K562 (cell line): ENCODE measurements around the gene PPP1R36. TPM values are rescaled to one million over a fixed set of nuclear protein-coding genes. Genes with fewer than 3 reads are reported as not detected.

Experiments
- ATAC-seq: fragments of 200-7000 bp; cut with Tn5 transposase; 3 replicates; pipeline ENCODE4 v1.9.1; 2020; ENCODE audit warnings: moderate library complexity
- BruUV-seq: library from RNA; stranded (reverse); fragments of 400-500 nt; replicated peaks from 2 replicates; lab custom pipeline; 2021; lab: Mats Ljungman, UMichigan
- CTCF ChIA-PET: fragments of 300-600 bp; formaldehyde crosslinking; extraction: SDS; loops from one replicate; lab custom pipeline; 2021; ENCODE audit warnings: low intra/inter-chr PET ratio; lab: Yijun Ruan, JAX
- POLR2A ChIA-PET: fragments of 300-600, 350-650 bp; sonication (Branson Sonifier 250); formaldehyde crosslinking; extraction: SDS; loops from one replicate; lab custom pipeline; 2021; ENCODE audit warnings: antibody characterized with exemption, inconsistent platforms; lab: Yijun Ruan, JAX
- DNase-seq, 4 experiments: peaks; one replicate each; pipeline versions ENCODE4 v3.0.0 to v3.0.0-alpha.2; 2011 to 2018; ENCODE audit warnings: low spot score in 3 of 4, mixed read lengths in 3 of 4; ENCODE audit errors: extremely low read depth in 1 of 4
- FAIRE-seq: peaks from 2 replicates; lab custom pipeline; 2011; peaks lifted over from hg19 to GRCh38; lab: Jason Lieb, UNC
- H2AFZ ChIP-seq: 2 replicates; pipeline ENCODE4 v1.6.0; 2011; ENCODE audit warnings: low read depth, low read length, control low read depth, inconsistent platforms
- H3K27ac ChIP-seq: fragments of 200-600 bp; 3 replicates; pipeline ENCODE4 v1.8.0; 2011; ENCODE audit warnings: low read depth, mild to moderate bottlenecking, control low read depth, inconsistent platforms, low read length, moderate library complexity, mixed read lengths; ENCODE audit errors: extremely low read depth
- H3K27me3 ChIP-seq, 2 experiments: fragments of 300-600 bp in 1 of 2; 2 replicates in 1 of 2; 3 replicates in 1 of 2; pipeline versions ENCODE4 v1.6.0 to v1.8.0; 2011; ENCODE audit warnings: inconsistent platforms in 2 of 2, low read length in 2 of 2, mild to moderate bottlenecking in 1 of 2, mixed read lengths in 1 of 2, moderate library complexity in 1 of 2; ENCODE audit not compliant: control insufficient read depth in 2 of 2, insufficient read depth in 2 of 2
- H3K36me3 ChIP-seq: fragments of 300-600 bp; 3 replicates; pipeline ENCODE4 v1.8.0; 2011; ENCODE audit warnings: mild to moderate bottlenecking, low read length, inconsistent platforms; ENCODE audit not compliant: control insufficient read depth, insufficient read depth
- H3K4me1 ChIP-seq, 2 experiments: fragments of 200-600 bp in 1 of 2; replicated peaks in 1 of 2; 2 replicates in 1 of 2; 3 replicates in 1 of 2; pipeline versions ENCODE4 v1.5.1 to v1.8.0; 2011; ENCODE audit warnings: inconsistent platforms in 2 of 2, low read length in 2 of 2, mild to moderate bottlenecking in 1 of 2, mixed read lengths in 1 of 2, moderate library complexity in 1 of 2; ENCODE audit not compliant: control insufficient read depth in 2 of 2, insufficient read depth in 2 of 2
- H3K4me2 ChIP-seq: 2 replicates; pipeline ENCODE4 v1.6.1; 2011; ENCODE audit warnings: low read length, control low read depth, inconsistent platforms, mixed read lengths; ENCODE audit not compliant: insufficient read depth
- H3K4me3 ChIP-seq: fragments of 200-600 bp; sonication (generic), shearing (Covaris generic); 2 replicates; pipeline ENCODE4 v1.5.1; 2016; ENCODE audit warnings: control low read depth, inconsistent platforms
- H3K79me2 ChIP-seq: fragments of 200-600 bp; 3 replicates; pipeline ENCODE4 v1.8.0; 2011; ENCODE audit warnings: low read length, inconsistent platforms; ENCODE audit not compliant: control insufficient read depth, insufficient read depth
- H3K9ac ChIP-seq, 2 experiments: 2 replicates each; pipeline versions ENCODE4 v1.6.0 to v1.6.1; 2011; ENCODE audit warnings: low read depth in 2 of 2, low read length in 2 of 2, control low read depth in 1 of 2, inconsistent platforms in 1 of 2, mild to moderate bottlenecking in 1 of 2, mixed read lengths in 1 of 2; ENCODE audit not compliant: insufficient read depth in 1 of 2
- H3K9me1 ChIP-seq: one replicate; pipeline ENCODE4 v1.6.0; 2011; ENCODE audit warnings: inconsistent platforms, mild to moderate bottlenecking, low read length, moderate library complexity; ENCODE audit not compliant: control insufficient read depth, insufficient read depth
- H3K9me3 ChIP-seq: replicated peaks from 2 replicates; pipeline ENCODE4 v1.5.1; 2011; ENCODE audit warnings: low read depth, low read length, inconsistent platforms; ENCODE audit not compliant: control insufficient read depth, insufficient read depth
- H4K20me1 ChIP-seq: replicated peaks from 2 replicates; pipeline ENCODE4 v1.6.1; 2011; ENCODE audit warnings: low read length, inconsistent platforms, mixed read lengths; ENCODE audit not compliant: control insufficient read depth, insufficient read depth
- MAFG ChIP-seq: fragments of 450-650 bp; conservative IDR thresholded peaks from 2 replicates; pipeline ENCODE4 v1.6.1; 2016; ENCODE audit warnings: missing genetic modification characterization, missing compliant biosample characterization
- MBD1 ChIP-seq: fragments of 250-450 bp; sonication (Bioruptor Pico); IDR thresholded peaks from 2 replicates; pipeline ENCODE4 v1.8.0; 2022; ENCODE audit warnings: inconsistent platforms
- MCM2 ChIP-seq: fragments of 450-650 bp; IDR thresholded peaks from 2 replicates; pipeline ENCODE4 v1.6.1; 2017; ENCODE audit warnings: low read depth, mild to moderate bottlenecking
- POLR2G ChIP-seq: fragments of 200-400 bp; formaldehyde crosslinking; IDR thresholded peaks from 2 replicates; pipeline ENCODE4 v1.6.1; 2017; ENCODE audit warnings: low read depth, mild to moderate bottlenecking, antibody characterized with exemption, low read length, moderate library complexity
- ZNF175 ChIP-seq: fragments of 200-800 bp; sonication (Bioruptor generic); IDR thresholded peaks from 2 replicates; pipeline ENCODE4 v1.6.1; 2016; ENCODE audit warnings: low read depth, mild to moderate bottlenecking, missing genetic modification characterization, missing compliant biosample characterization
- ZNF347 ChIP-seq: fragments of 450-650 bp; formaldehyde crosslinking; IDR thresholded peaks from 2 replicates; pipeline ENCODE4 v1.4.0; 2020; ENCODE audit warnings: low read depth, mild to moderate bottlenecking, moderate library complexity
- ZNF445 ChIP-seq: fragments of 250-450 bp; sonication (Bioruptor Pico); IDR thresholded peaks from 2 replicates; pipeline ENCODE4 v1.4.0; 2020; ENCODE audit warnings: low read depth, mild to moderate bottlenecking, moderate library complexity
- WGBS: fragments of 100-300 bp; shearing (Covaris generic); methylation state at CpG from one replicate; pipeline ENCODE4 v1.1.6; 2016; ENCODE audit warnings: low coverage, mixed read lengths; ENCODE audit not compliant: insufficient coverage; ENCODE audit errors: missing lambda C conversion rate; 5-methylcytosine and 5-hydroxymethylcytosine counted together
- in situ Hi-C: fragments of 300-500 bp; cut with MboI; formaldehyde crosslinking; loops from 4 replicates; pipeline ENCODE4 v1.15.0; 2018; ENCODE audit warnings: inconsistent platforms, mixed read lengths
- intact Hi-C: fragments of 100-400 bp; cut with micrococcal nuclease; formaldehyde crosslinking; loops from 2 replicates; pipeline ENCODE4 v1.14.2; 2022
- polyA plus RNA-seq, 8 experiments: library from polyadenylated mRNA; depleted of rRNA in 4 of 8; stranded (reverse) in 5 of 8; unstranded in 3 of 8; fragments of >200 nt; fragmentation: Nextera tagmentation in 2 of 8; fragmentation: Illumina TruSeq in 1 of 8; extraction: Ambion mirVana in 2 of 8; extraction: Trizol in 1 of 8; gene quantifications; 2 replicates each; pipeline versions ENCODE4 v1.2.1 to v1.2.3, GENCODE V29; 2011 to 2014; ENCODE audit warnings: inconsistent platforms in 1 of 8, missing spikeins in 1 of 8
- total RNA-seq, 7 experiments: library from RNA; depleted of rRNA in 6 of 7; stranded (reverse); fragments of >200 nt in 6 of 7; fragmentation: Illumina TruSeq in 2 of 7; extraction: Trizol in 2 of 7; gene quantifications; 2 replicates each; pipeline versions ENCODE4 v1.2.1 to v1.2.3, GENCODE V29; 2011 to 2021; ENCODE audit warnings: low replicate concordance in 1 of 7
- TF ChIP-seq, protein P1 (sequence below): sonication (generic); formaldehyde crosslinking; IDR thresholded peaks from 2 replicates; pipeline ENCODE4 v1.8.1; 2023; ENCODE audit warnings: mild to moderate bottlenecking, missing genetic modification reagents
- TF ChIP-seq, protein P2 (sequence below): fragments of 450-650 bp; IDR thresholded peaks from 2 replicates; pipeline ENCODE4 v1.6.1; 2017; ENCODE audit warnings: antibody characterized with exemption

The PPP1R36 gene
- total and polyA plus RNA-seq, 9 of the 15 experiments (the other 6 are each of a cell fraction or from before 2014, with no cell fraction given) = 0.29 TPM; not detected in 8

DNA sequence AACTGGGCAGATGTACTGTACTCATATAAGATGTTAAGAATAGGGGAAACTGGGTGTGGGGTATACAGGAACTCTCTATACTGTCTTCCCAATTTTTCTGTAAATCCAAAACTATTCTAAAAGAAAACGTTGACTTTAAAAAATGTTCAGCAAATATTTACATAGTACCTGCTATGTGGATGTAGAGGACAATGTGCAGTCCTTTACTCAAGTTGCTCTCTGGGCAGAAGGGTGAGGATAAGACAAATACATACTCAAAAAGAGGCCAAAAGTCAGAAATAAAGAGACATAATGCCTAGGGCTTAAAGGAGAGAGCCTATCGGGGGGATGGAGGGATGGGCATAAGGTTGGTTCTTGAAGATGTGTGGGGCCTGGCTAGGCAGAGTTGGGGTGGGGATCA, 44.7 kb downstream of the PPP1R36 start:
- Histone ChIP-seq H3K4me3 (no peak overlapping the region), H3K9ac (no peak overlapping the region), H3K4me2 (no peak overlapping the region), H3K4me1 (no peaks in the 10 kb centered on the region), H3K27ac (no peak overlapping the region), H4K20me1 (no peaks in the 10 kb centered on the region), H3K79me2 (no peaks in the 10 kb centered on the region), H3K36me3 (no peaks in the 10 kb centered on the region), H2AFZ (no peak overlapping the region), H3K9me1 (no peaks in the 10 kb centered on the region), H3K27me3 (peaks cover 0 to 5% of the 10 kb centered on the region in 2 experiments; a peak in 2 of 5 replicates), H3K9me3 (no peaks in the 10 kb centered on the region)
- no peak for ATAC-seq
- intact Hi-C loops = no loop called here
- TF ChIP-seq, protein P1, sequence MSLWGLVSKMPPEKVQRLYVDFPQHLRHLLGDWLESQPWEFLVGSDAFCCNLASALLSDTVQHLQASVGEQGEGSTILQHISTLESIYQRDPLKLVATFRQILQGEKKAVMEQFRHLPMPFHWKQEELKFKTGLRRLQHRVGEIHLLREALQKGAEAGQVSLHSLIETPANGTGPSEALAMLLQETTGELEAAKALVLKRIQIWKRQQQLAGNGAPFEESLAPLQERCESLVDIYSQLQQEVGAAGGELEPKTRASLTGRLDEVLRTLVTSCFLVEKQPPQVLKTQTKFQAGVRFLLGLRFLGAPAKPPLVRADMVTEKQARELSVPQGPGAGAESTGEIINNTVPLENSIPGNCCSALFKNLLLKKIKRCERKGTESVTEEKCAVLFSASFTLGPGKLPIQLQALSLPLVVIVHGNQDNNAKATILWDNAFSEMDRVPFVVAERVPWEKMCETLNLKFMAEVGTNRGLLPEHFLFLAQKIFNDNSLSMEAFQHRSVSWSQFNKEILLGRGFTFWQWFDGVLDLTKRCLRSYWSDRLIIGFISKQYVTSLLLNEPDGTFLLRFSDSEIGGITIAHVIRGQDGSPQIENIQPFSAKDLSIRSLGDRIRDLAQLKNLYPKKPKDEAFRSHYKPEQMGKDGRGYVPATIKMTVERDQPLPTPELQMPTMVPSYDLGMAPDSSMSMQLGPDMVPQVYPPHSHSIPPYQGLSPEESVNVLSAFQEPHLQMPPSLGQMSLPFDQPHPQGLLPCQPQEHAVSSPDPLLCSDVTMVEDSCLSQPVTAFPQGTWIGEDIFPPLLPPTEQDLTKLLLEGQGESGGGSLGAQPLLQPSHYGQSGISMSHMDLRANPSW (CRISPR knock-in tag) = no peak
- TF ChIP-seq ZNF445 (CRISPR knock-in tag) = no peak
- TF ChIP-seq, protein P2, sequence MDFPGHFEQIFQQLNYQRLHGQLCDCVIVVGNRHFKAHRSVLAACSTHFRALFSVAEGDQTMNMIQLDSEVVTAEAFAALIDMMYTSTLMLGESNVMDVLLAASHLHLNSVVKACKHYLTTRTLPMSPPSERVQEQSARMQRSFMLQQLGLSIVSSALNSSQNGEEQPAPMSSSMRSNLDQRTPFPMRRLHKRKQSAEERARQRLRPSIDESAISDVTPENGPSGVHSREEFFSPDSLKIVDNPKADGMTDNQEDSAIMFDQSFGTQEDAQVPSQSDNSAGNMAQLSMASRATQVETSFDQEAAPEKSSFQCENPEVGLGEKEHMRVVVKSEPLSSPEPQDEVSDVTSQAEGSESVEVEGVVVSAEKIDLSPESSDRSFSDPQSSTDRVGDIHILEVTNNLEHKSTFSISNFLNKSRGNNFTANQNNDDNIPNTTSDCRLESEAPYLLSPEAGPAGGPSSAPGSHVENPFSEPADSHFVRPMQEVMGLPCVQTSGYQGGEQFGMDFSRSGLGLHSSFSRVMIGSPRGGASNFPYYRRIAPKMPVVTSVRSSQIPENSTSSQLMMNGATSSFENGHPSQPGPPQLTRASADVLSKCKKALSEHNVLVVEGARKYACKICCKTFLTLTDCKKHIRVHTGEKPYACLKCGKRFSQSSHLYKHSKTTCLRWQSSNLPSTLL = no peak
- TF ChIP-seq MCM2 = no peak
- no peak for TF ChIP-seq ZNF175
- TF ChIP-seq MAFG (tag) = no peak
- no peak for TF ChIP-seq MBD1
- no peak for TF ChIP-seq ZNF347 (CRISPR knock-in tag)
- TF ChIP-seq POLR2G = no peak
- in situ Hi-C loops = no loop called here
- CTCF ChIA-PET = no interaction called here
- no peak for FAIRE-seq
- POLR2A ChIA-PET = no interaction called here
- 0% methylated on average over 2 of the region's 2 CpGs for WGBS
- DNase-seq = no peak
- BruUV-seq = no TSS peak
